GM19035 (cell line): Measurements from ENCODE around the gene ITGAE.
"Not testable (repeated sequence)": the region's sequence is repeated elsewhere in the genome, so short reads cannot be mapped to it uniquely, and the experiment has no call there.

Experiments
- ATAC-seq: cut with Tn5 transposase; IDR thresholded peaks from one replicate; pipeline ENCODE4 v1.9.1; 2021; ENCODE audit not compliant: unreplicated experiment

The ITGAE gene

DNA sequence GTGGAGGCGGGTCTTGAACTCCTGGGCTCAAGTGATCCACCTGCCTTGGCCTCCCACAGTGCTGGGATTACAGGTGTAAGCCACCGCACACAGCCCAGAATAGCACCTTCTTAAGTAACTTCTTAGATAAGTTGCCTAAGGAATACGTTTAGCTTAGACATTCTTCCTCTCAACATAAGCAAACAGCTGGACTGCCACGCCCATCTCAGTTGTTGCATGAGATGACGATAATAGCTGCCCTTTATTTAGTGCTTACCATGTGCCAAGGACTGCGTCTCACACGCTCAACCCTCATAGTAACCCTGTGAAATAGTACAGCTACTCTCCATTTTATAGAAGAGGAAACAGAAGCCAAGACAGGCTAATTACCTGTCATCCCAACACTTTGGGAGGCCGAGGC lies 65.5 kb downstream of the ITGAE start:
- no peak for ATAC-seq

DNA sequence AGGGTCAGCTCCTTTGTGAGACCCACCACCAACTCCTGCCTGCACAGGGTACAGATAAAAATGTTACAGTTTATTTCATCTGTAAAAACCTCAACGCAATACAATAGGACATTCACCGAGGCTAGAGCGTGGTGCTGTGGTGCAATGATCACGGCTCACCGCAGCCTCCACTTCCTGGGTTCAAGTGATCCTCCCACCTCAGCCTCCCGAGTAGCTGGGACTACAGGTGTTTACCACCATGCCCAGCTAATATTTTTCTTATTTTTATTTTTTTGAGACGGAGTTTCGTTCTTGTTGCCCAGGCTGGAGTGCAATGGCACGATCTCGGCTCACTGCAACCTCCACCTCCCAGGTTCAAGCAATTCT lies 66.1 kb downstream of the ITGAE start:
- not testable (repeated sequence) for ATAC-seq

DNA sequence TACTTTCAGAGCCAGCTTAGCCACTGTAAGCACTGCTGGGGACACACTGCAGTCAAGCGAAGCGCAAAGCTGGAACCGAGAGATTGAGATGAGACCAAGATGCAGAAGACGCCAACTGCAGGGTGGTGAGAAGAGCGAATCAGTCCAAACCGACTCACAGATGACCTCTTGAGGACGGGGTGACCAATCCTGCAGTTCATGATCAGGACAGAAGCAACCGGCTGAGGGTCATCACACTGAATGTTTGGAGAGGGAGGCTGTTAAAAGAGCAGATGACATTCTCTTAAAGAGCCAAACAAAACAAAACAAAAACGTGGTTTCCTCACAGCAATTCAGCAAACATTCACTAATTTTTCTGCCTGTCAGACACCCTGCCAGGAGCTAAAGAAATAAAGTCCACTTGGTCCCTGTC lies 68.8 kb downstream of the ITGAE start:
- no peak for ATAC-seq

DNA sequence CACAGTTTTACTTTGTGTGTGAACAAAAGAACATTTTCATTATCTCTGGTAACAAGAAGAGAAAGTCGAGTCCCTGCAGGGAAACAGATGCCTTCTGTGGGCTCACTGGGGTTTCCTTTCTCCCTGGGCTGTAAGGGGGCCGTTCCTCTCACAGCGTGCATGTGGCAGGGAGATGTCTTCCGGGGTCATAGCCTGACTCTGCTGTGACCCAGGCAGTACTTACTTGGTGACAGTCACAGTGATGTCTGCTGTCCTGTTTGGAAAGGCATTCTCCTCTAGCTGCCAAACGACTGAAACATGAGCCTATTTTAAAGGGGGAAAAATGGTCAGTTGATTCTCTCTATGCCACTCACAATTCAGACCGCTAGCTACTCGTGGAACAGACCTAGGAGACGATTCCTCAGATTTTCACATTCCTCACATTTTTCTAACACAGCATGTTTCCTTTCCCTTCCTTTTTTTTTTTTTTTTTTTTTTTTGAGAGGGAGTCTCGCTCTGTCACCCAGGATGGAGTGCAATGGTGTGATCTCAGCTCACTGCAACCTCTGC lies 70.0 kb downstream of the ITGAE start:
- no peak for ATAC-seq

DNA sequence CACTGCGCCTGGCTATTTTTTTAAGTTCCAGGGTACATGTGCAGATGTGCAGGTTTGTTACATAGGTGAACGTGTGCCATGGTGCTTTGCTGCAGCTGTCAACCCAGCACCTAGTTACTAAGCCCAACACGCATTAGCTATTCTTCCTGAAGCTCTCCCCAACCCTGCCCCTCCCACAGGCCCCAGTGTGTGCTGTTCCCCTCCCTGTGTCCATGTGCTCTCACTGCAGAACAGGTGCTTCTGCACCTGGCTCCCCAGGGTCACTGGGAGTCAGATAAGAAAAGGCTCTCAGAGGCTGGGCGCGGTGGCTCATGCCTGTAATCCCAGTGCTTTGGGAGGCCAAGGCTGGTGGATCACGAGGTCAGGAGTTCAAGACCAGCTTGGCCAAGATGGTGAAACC lies 71.1 kb downstream of the ITGAE start:
- ATAC-seq = no peak

DNA sequence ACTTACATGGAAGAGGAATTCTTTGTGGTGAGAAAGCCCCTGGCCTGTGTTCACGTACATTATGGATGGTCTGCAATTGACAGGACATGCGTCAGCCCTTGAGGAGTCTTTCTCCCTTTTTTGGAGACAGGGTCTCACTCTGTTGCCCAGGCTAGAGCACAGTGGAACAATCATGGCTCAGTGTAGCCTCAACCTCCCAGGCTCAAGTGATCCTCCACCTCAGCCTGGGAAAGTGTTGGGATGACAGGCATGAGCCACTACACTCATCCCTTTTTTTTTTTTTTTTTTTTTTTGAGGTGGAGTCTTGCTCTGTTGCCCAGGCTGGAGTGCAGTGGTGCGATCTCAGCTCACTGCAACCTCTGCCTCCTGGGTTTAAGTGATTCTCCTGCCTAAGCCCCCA lies 72.9 kb downstream of the ITGAE start:
- ATAC-seq = not testable (repeated sequence)

DNA sequence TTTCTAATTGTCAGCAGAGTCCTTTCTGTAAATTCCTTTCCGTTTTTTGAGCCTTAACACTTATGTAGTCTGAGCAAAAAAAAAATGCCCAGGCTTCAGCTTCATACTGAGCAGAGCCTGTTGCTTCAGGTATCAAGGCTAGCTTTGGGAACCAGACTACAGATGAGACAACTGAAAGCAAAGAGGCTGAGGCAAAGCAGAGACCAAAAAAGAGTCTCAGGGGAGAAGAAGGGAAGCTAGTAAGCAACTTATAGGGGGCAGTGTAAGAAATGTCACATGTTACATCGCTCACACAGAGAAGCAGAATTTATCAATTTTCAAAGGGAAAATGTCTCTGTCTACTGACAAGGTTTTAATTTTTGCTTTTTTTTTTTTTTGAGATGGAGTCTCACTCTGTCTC lies 73.9 kb downstream of the ITGAE start:
- no peak for ATAC-seq

DNA sequence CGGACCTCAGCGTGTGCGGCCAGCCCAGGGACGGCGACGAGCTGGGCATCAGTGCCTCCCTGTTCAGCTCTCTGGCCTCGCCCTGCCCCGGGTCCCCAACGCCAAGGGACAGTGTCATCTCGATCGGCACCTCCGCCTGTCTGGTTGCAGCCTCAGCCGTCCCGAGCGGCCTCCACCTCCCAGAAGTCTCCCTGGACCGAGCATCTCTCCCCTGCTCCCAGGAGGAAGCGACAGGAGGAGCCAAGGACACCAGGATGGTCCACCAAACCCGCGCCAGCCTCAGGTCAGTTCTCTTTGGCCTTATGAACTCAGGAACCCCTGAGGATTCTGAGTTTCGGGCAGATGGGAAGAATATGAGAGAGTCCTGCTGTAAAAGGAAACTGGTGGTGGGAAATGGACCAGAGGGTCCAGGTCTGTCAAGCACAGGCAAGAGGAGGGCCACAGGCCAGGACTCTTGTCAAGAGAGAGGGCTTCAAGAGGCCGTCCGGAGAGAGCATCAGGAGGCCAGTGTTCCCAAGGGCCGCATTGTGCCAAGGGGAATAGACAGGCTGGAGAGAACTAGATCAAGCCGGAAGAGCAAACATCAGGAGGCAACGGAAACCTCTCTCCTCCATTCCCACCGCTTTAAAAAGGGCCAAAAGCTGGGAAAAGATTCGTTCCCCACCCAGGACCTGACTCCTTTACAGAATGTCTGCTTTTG lies 76.5 kb downstream of the ITGAE start:
- no peak for ATAC-seq

DNA sequence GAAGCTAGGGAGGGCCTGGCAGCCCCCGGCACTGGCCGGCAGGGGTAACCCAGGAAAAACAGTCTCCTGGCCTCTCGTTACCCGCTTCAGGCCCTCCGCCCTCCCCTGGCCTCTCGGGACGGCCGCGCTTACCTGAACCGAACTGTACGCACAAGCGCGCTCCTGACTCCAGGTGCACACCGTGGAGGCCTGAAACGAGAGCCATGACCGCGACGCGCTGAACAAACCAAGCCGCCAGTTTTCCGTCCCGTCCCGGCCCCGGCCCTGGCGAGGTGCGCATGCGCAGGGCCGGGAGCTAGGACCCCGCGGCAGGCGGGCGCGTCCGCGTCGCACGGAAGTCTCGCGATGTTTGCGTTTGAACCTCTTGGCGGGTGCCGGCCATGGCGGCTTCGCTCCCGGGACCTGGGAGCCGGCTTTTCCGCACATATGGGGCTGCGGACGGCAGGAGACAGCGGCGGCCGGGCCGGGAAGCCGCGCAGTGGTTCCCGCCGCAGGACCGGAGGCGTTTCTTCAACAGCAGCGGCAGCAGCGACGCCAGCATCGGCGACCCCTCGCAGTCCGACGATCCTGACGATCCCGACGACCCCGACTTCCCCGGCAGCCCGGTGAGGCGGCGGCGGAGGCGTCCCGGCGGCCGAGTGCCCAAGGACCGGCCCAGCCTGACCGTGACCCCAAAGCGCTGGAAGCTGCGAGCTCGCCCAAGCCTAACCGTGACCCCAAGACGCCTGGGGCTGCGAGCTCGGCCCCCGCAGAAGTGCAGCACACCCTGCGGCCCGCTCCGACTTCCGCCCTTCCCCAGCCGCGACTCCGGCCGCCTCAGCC lies 77.2 kb downstream of the ITGAE start, which contains the start of gene HASPIN:
Gene HASPIN, plus strand, starts transcription at position 348 of the 822 bp plus-strand sequence. Its CDS starts 33 bp downstream, at position 381.
- ATAC-seq = peak; percentile 87

DNA sequence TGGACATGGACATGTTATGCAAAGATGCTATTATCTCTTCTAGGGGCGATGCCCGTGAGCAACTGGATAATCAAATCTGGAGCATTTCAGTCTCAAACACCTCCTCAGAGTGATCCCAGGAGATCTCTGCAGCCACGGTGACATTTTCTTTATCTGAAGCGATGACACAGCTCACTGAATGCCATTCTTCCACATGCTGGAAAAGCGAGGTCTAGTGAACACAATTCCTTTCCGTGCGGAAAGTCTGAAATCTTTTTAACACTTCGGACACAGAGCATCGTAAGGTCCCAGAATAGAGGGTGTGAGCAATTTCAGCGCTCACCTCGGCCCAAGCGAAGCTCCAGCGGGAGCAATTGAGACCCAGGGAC lies 77.8 kb downstream of the ITGAE start:
- ATAC-seq = no peak

DNA sequence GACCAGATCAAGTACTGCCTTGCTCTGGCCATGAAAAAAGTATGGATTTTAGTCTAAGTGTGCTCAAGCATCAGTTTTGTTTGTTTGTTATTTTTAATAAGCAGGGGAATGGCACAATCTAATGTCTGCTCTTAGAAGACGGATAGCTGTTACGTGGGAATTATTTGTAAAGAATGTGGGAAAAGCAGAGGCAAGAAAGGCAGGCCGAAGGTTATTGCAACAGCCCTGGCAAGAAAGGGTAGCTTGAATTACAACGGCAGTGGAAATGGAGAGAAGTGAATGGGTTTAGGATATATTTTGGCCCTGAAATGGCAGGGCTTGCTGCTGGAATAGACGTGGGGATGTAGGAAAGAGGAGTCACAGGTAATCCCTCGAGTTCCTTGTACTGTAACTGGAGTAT lies 78.3 kb downstream of the ITGAE start:
- ATAC-seq = no peak

DNA sequence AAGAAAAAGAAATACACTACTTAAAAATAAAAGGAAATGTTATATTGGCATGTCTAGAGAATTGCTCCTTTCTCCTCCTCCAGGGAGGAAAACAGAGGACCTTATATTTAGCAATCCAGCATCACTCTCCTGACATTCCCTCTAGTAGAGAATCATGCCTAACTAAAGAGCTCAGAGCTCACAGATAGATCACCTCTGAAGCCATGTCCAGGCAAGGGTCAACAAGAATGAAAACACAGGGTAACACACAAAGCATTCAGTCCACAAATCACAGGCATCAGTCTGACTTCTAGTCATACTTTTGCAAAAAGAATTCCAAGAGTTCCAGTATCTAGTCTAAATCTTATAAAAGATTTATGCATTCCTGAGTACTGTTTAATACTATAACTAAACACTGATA lies 81.7 kb downstream of the ITGAE start:
- no peak for ATAC-seq

DNA sequence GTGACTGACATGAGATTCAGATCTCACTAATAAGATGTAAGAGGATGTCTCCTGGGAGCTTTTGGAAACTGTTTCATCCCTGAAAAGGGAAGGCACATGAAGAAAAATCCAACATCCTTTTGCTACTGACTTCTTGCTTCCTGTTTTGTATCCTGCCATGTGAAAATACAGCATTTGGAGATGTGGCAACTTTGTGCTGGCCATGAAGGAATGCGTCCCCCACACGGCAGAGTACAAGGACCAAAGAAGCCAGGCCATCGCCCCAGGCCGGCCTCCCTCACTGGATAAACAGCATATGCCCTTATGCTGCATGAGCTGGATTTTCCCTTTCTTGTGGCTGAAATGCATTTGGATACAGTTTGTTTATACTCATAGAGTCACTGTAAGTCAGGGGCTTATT lies 82.8 kb downstream of the ITGAE start:
- ATAC-seq = no peak

DNA sequence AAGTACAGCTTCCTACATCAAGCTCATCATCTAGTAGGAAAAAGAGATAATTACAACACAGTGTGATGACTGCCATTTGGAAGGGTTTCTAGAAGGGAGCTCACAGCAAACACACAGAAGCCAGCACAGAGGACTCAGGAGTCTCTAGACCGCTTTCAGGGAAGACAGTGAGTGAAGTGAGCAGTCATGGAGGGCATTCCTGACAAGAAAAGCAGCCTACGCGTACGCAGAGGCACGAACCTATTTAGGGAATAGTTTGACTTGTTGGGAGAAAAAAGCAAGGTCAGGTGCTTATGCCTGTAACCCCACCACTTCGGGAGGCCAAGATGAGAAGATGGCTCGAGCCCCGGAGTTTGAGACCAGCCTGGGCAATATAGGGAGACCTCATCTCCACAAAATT lies 85.7 kb downstream of the ITGAE start:
- ATAC-seq = no peak

DNA sequence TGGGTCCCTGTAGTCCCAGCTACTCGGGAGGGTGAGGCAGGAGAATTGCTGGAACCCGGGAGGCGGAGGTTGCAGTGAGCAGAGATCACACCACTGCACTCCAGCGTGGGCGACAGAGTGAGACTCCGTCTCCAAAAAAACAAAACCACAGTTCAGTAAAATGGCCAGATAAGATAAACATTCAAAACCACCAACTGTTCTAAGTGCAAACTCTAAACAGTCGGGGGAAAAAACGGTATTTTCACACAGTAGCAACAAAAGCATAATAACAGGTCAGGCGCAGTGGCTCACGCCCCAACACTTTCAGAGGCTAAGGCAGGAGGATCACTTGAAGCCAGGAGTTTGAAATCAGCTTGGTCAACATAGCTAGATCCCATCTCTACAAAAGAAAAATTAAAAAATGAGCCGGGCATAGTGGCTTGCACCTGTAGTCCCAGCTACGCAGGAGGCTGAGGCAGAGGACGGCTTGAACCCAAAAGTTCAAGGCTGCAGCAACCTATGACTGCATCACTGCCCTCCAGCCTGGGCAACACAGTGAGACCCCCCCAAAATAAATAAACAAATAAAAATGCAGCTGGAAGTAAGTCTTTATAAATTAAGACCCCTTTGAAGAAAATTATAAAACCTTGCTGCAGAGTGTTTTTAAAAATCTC lies 88.1 kb downstream of the ITGAE start:
- ATAC-seq = no peak

DNA sequence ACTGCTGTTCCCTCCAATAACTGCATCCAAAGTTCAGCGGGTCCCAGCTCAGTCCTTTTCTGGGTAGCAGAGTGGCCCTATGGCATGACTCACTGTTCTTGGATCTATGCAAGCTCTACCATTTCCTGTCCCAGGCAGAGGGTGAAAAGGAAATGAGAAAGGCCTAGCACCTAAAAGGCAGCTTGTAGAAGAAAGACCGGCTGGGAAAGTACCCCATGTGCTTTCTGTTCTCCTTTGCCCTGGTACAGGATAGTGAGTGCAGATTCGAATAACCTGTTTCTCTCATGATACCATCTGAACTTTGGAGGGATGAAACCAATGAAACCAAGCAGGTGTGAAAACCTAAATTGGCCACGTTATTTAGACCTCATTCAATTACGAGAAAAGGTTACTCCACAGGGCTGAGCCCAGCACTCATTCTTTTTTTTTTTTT lies 90.0 kb downstream of the ITGAE start:
- peak; percentile 89 for ATAC-seq

DNA sequence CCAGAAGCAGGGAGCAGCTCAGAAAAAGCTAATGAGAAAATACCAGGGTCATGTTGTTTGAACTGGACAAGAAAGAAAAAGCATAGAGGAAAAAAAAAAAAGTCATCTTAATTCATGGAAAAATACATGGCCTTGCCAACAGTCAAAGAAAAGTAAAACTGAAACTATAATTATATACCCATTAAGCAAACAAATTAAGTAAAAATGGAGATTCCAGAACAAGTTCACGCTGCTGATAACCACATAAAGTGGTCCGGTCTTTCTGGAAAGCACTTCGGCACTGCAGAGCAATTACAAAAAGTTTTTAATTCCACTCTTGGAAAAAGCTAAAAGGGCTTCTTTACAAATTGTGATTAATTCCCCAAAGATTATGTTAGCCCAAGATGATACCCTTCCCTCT lies 92.6 kb downstream of the ITGAE start:
- no peak for ATAC-seq

DNA sequence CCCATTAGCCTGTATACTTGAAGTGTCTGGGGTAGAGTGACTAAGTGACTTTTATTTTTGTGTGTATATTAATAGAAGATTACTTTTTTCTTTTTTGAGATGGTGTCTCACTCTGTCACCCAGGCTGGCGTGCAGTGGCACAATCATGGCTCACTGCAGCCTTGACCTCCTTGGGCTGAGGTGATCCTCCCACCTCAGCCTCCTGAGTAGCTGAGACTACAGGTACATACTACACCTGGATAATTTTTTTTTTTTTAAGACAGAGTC lies 95.3 kb downstream of the ITGAE start:
- ATAC-seq = not testable (repeated sequence)

DNA sequence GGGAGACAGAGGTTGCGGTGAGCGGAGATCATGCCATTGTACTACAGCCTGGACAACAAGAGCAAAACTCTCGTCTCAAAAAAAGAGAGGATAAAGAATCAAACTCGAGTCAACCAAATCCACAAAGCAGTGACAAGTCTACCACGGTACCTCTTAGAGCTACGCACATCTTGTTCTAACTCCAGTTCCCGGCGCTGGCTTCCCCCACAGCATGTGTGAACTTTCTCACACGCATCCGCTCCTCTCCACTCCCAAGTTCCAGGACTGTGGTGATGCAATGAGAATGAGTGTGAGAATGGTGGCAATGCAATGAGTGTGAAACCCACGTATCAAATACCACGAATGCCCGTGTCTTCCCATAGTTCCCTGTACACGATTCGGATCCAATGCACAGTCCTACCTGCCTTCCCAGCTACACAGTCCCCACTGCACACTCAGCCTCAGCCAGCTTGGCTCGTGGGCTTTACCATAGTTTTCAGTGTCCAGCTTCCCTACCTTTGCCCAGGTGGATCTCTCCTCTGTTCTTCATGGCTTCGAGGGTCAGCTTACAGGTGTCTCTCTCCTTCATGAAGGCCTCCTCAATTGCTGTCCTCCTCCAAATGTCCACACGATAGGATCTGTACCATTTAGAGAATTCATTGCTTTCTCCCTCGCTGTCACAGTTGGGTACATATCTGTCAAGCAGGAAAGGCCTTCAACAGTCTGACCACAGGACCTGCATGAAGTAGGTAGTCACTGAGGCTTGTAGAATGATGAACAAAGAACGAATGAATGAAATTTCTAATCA lies 95.9 kb downstream of the ITGAE start:
- no peak for ATAC-seq

DNA sequence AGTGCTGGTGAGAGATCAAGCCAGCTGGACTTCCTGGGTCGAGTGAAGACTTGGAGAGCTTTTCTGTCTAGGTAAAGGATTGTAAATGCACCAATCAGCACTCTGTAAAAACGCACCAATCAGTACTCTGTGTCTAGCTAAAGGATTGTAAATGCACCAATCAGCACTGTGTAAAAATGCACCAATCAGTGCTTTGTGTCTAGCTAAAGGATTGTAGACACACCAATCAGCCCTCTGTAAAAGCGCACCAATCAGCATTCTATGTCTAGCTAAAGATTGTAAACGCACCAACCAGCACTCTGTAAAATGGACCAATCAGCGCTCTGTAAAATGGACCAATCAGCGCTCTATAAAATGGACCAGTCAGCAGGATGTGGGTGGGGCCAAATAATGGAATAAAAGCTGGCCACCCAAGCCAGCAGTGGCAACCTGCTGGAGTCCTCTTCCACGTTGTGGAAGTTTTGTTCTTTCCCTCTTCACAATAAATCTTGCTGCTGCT lies 98.9 kb downstream of the ITGAE start:
- not testable (repeated sequence) for ATAC-seq

DNA sequence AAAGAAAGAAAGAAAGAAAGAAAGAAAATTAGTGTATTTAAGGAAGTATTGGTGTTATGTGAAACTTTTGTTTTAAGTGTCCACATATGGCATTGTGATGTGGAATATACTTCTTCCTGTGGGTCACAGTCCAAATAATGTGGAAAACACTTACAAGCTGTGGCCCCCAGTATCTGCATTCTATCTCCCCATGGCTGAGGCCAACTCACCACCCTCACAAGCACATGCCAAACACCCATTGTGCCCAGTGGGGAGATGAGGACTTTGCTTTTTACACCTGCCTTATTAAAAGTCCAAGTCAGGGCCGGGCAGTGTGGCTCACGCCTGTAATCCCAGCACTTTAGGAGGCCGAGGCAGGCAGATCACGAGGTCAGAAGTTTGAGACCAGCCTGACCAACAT lies 101.0 kb downstream of the ITGAE start:
- no peak for ATAC-seq
